HT-29 (cell line): ENCODE measurements around the gene SCAI. TPM values are rescaled to one million over a fixed set of nuclear protein-coding genes. Genes with fewer than 3 reads are reported as not detected.
"Not testable (repeated sequence)": the region's sequence is repeated elsewhere in the genome, so short reads cannot be mapped to it uniquely, and the experiment has no call there.

Source experiments
- DNase-seq: peaks from one replicate; pipeline ENCODE4 v3.0.0-alpha.2; 2015; ENCODE audit warnings: low spot score
- total RNA-seq: library from RNA; depleted of rRNA; stranded (reverse); fragments of >200 nt; shearing (Covaris generic); gene quantifications from 2 replicates; pipeline ENCODE4 v1.2.3, GENCODE V29; 2014

The SCAI gene
- total RNA-seq, 1 experiment from 2014 or later: 3.9 TPM

GRCh38 chr9:125038166-125038565 lies 105.2 kb downstream of the SCAI start:
- no peak for DNase-seq

- no peak for DNase-seq
Measured at GRCh38 chr9:125028041-125028440, 115.3 kb downstream of the SCAI start.

GRCh38 chr9:125024917-125025316 lies 118.4 kb downstream of the SCAI start:
- DNase-seq: no peak

DNA sequence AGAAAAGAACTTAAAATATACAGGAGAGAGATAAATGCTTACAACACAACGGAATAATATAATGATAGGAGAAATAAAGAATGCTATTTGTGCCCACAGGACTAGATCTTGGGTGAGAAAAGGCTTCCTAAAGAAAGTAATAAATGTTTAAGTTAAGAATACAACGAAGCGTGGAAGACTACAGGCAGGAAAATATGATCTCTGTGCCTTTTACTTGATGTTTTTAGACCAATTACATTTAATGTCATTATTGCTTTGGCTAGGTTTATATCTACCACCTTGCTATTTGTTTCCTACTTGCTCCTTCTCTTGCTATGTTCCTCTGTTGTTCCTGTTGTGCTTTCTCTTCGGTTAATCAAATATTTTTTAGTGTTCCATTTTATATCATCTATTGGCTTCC lies 122.3 kb downstream of the SCAI start:
- no peak for DNase-seq

DNA sequence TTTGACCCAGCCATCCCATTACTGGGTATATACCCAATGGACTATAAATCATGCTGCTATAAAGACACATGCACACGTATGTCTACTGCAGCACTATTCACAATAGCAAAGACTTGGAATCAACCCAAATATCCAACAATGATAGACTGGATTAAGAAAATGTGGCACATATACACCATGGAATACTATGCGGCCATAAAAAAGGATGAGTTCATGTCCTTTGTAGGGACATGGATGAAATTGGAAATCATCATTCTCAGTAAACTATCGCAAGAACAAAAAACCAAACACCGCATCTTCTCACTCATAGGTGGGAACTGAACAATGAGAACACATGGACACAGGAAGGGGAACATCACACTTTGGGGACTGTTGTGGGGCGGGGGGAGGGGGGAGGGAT lies 127.7 kb downstream of the SCAI start:
- not testable (repeated sequence) for DNase-seq

DNA sequence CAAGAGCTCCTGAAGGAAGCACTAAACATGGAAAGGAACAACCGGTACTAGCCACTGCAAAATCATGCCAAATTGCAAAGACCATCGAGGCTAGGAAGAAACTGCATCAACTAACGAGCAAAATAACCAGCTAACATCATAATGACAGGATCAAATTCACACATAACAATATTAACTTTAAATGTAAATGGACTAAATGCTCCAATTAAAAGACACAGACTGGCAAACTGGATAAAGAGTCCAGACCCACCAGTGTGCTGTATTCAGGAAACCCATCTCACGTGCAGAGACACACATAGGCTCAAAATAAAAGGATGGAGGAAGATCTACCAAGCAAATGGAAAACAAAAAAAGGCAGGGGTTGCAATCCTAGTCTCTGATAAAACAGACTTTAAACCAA lies 131.3 kb downstream of the SCAI start:
- not testable (repeated sequence) for DNase-seq

DNA sequence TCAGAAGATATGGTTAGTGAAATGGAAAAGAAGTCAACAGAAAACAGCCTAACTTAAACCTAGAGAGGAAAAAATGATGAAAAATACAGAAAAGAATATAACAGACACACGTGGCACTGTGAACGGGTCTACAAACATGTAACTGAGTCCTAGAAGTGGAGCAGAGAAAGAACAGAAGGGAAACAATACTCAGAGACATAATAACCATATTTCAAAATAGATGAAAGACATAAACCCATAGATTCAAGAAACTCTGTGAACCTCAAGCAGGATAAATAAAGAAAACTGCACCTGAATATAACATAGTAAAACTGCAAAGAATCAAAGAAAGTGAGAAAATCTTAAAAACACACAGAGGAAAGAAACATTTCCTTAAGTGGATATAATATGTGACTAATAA lies 134.7 kb downstream of the SCAI start:
- no peak for DNase-seq

DNA sequence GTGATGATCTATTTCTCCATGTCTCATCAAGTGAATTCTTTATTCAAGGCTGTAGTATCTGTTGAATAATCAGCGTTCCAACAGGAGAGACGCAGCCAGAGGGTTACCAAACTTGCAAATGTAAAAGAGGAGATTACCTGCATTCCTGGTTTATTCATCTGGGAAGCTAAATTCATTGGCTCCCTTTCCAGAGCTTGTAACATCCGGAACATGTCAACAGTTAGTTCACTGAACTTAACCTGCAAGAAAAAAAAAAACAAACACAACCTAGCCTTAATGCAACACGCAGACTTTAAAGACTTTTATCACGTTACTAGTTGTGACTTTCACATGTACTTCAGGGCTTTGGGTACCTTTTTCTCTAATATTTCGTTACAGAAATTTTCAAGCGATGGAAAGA lies 140.0 kb downstream of the SCAI start:
- DNase-seq: no peak

GRCh38 chr9:124983698-124984097 lies 159.6 kb downstream of the SCAI start:
- DNase-seq: no peak

DNA sequence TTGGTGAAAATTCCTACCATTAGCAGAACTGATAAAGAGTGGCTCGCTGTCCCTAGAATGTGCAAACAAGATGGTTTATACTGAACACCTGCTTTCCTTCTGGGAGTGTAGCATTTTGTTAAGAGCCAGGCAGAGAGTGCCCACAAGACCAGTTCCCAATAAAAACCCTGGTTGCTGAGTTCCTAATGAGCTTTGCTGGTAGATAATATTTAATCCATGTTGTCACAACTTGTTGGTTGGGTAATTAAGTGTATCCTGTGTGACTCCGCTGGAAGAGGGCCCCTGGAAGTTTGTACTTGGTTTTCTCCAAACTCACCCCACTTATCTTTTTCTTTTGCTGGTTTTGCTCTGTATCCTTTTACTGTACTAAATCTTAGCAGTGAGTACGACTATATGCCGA lies 162.9 kb downstream of the SCAI start:
- no peak for DNase-seq

GRCh38 chr9:124975131-124975530 lies 168.2 kb downstream of the SCAI start:
- no peak for DNase-seq

DNA sequence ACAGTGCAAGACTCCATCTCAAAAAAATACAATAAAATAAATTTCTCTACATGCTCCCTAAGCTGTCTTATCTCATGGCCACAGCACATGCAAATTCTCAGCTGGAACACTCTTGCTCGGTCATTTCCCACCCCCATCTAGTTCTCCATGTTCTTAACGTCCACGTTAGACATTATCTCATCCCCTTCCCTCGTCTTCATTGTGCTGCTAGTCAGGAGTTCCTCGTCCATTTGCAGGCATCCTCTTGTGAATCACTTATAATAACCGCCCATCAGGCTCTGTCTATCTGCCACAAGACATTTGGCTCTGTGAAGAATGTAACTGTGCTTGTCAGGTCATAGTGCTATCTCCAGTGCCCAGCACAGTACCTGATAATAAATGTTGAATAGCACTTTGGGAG lies 169.5 kb downstream of the SCAI start:
- no peak for DNase-seq

GRCh38 chr9:124972241-124972770 lies 171.0 kb downstream of the SCAI start:
- DNase-seq: no peak

DNA sequence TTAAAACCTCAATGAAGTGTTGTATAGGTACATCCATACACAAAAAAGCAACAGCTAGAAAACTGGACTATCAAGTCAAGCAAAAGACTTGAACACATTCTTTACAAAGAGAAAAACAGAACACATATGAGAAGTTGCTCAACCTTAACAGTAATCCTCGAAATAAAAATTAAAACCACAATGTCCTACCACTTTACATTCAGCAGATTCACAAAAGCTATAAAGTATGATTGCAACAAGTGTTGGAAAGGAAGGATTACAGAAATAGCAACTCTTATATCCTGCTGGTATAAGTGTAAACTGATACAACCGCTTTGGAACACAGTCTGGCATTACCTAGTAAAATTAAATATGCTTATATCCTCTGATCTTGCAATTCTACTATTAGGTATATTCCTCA lies 173.9 kb downstream of the SCAI start:
- DNase-seq: no peak

DNA sequence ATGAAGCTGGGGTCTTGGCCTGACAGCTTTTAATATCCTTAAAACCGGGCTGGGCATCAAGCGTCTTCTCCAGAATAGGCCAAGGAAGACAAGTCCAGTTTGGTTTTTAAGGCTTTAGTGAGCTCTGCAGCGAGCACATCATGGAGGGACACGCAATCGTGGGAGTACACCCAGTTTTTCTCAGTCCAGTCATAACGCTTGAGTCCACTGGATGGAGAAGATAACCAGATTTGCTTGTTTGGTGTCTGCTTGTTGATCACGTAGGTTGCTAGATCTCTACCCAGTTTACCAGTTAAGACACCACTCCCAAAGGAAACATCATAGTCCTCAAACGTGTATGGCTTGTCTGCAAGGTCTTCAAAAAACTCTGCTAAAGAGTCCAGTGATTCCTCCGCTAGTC lies 175.1 kb downstream of the SCAI start:
- no peak for DNase-seq

GRCh38 chr9:124965775-124966568 lies 177.4 kb downstream of the SCAI start:
- DNase-seq: not testable (repeated sequence)

- no peak for DNase-seq
Measured at GRCh38 chr9:124964604-124965003, 178.7 kb downstream of the SCAI start.

- DNase-seq: no peak
Measured at GRCh38 chr9:124964056-124964455, 179.3 kb downstream of the SCAI start.

- no peak for DNase-seq
Measured at GRCh38 chr9:124960409-124960752, 182.9 kb downstream of the SCAI start.

GRCh38 chr9:124959671-124960408 lies 183.5 kb downstream of the SCAI start:
- not testable (repeated sequence) for DNase-seq

GRCh38 chr9:124954255-124954654 lies 189.1 kb downstream of the SCAI start:
- no peak for DNase-seq

DNA sequence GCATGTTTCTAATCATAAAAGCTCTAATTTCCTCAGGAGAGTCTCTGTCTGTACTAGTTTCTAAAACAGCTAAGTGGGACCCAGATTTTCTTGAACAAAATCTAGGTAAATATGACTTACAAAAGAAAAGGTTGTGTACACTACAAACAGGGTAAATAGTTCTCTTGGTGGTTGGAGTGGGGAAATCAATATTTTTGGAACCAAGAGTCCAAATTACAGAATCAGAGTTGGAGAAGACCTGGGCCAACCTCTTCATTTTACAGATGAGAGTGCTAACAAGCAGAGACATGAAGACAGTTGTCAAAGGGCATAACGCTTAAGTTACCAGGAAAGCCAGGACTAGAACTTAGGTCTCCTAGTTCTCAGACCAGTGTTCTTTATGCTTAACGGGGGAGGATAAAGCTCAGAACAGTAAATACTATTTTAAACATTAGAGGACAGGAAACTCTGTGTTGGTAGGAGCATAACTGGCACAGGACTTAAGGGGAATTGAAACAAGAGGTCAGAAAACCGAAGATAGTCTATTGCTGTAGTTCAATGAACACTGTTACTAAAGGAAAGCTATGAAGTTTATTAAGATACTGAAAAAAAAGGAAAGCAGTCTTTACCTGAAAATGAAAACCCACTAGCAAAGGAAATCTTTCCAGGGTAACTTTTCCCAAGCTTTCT lies 193.1 kb downstream of the SCAI start:
- DNase-seq: no peak
